BLaER1 (cell line): ENCODE measurements around the gene CASP10.
"Not testable (repeated sequence)": the region's sequence is repeated elsewhere in the genome, so short reads cannot be mapped to it uniquely, and the experiment has no call there.

Experiments used
- H3K27ac ChIP-seq: shearing (Covaris generic); formaldehyde crosslinking; 2 replicates; pipeline ENCODE4 v1.8.1; 2022
- H3K27me3 ChIP-seq: shearing (Covaris generic); formaldehyde crosslinking; 2 replicates; pipeline ENCODE4 v1.8.1; 2022
- H3K36me3 ChIP-seq: shearing (Covaris generic); formaldehyde crosslinking; 2 replicates; pipeline ENCODE4 v1.8.1; 2022
- H3K4me1 ChIP-seq: shearing (Covaris generic); formaldehyde crosslinking; 2 replicates; pipeline ENCODE4 v1.8.1; 2022
- H3K4me2 ChIP-seq: shearing (Covaris generic); formaldehyde crosslinking; 2 replicates; pipeline ENCODE4 v1.8.1; 2022
- H3K4me3 ChIP-seq: shearing (Covaris generic); formaldehyde crosslinking; 2 replicates; pipeline ENCODE4 v1.8.1; 2022
- H3K9ac ChIP-seq: shearing (Covaris generic); formaldehyde crosslinking; 2 replicates; pipeline ENCODE4 v1.8.1; 2022
- H3K9me3 ChIP-seq: shearing (Covaris generic); formaldehyde crosslinking; 2 replicates; pipeline ENCODE4 v1.8.1; 2022
- H4K20me1 ChIP-seq: shearing (Covaris generic); formaldehyde crosslinking; 2 replicates; pipeline ENCODE4 v1.8.1; 2022
- Cebpa-rat ChIP-seq: shearing (Covaris generic); IDR thresholded peaks from 2 replicates; pipeline ENCODE4 v1.8.1; 2022

CASP10 gene

GRCh38 chr2:201174687-201175086 is 8.3 kb upstream of the CASP10 start:
- no peak overlapping the region for H3K4me3 ChIP-seq
- no peak for TF ChIP-seq Cebpa-rat
- no peak overlapping the region for H3K4me2 ChIP-seq
- H3K27me3 ChIP-seq, result no peaks in the 10 kb centered on the region
- no peaks in the 10 kb centered on the region for H4K20me1 ChIP-seq
- no peak overlapping the region for H3K9ac ChIP-seq
- no peak overlapping the region for H3K27ac ChIP-seq
- no peaks in the 10 kb centered on the region for H3K4me1 ChIP-seq
- no peaks in the 10 kb centered on the region for H3K36me3 ChIP-seq
- H3K9me3 ChIP-seq, result peaks cover 19% of the 10 kb centered on the region

DNA sequence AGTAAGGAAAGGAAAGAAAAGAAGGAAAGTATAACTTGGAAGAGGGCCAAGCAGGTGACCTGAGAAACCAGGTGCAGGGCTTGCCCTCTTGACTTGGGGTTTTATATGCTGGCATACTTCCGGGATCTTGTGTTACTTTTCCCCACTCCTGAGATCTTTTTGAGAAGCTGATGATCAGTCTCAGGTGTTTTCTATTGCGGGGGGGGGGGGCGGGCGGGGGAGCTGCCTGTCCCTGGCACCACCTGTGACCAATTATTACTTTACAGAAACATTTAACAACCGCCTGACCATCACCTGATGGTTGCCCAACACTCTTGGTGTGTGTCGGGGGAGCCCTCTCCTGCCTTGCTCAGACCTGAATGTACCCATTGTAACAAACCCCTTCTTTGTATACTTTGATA is 6.9 kb upstream of the CASP10 start:
- Histone ChIP-seq H3K27me3 (no peaks in the 10 kb centered on the region), H3K9me3 (peaks cover 27% of the 10 kb centered on the region), H3K4me3 (no peak overlapping the region), H3K27ac (no peak overlapping the region), H3K4me2 (no peak overlapping the region), H3K9ac (no peak overlapping the region), H3K36me3 (no peaks in the 10 kb centered on the region), H4K20me1 (no peaks in the 10 kb centered on the region), H3K4me1 (no peaks in the 10 kb centered on the region)
- TF ChIP-seq Cebpa-rat, result no peak

- no peak overlapping the region for H3K4me3 ChIP-seq
- no peak for TF ChIP-seq Cebpa-rat
- H3K9me3 ChIP-seq, result peaks cover 27% of the 10 kb centered on the region
- peaks cover 14% of the 10 kb centered on the region for H3K27me3 ChIP-seq
- no peak overlapping the region for H3K9ac ChIP-seq
- no peaks in the 10 kb centered on the region for H4K20me1 ChIP-seq
- H3K27ac ChIP-seq, result no peak overlapping the region
- no peak overlapping the region for H3K4me2 ChIP-seq
- peaks cover 13% of the 10 kb centered on the region for H3K4me1 ChIP-seq
- H3K36me3 ChIP-seq, result no peaks in the 10 kb centered on the region
Observed at GRCh38 chr2:201180010-201180409, 2.9 kb upstream of the CASP10 start.

DNA sequence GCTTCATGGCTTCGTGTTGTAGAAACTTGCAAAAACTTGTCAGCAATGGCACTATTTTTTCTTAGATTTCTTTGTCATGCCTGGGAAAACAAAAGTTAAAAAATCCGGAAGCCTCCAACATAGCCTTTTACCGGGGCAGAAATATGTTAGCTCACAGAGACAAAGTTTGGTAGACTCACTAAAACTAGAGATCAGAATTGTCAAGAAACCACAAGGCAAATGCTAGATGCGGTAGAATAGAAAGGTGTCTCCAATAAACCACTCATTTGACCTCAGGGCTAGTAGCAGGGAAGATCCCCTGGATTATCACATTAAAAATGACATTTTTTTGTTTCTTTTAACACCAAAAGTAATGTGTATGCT is 405 bp downstream of the CASP10 start:
- Histone ChIP-seq H3K27me3 (peaks cover 32% of the 10 kb centered on the region), H3K4me1 (peaks cover 28% of the 10 kb centered on the region), H3K9ac (peak overlapping the region; percentile 70), H3K36me3 (peaks cover 26% of the 10 kb centered on the region), H4K20me1 (no peaks in the 10 kb centered on the region), H3K4me3 (peak overlapping the region; percentile 66), H3K4me2 (peak overlapping the region; percentile 59), H3K9me3 (peaks cover 21% of the 10 kb centered on the region), H3K27ac (peak overlapping the region; percentile 55)
- TF ChIP-seq Cebpa-rat, result no peak

- H3K27me3 ChIP-seq, result peaks cover 32% of the 10 kb centered on the region
- H3K4me1 ChIP-seq, result peaks cover 28% of the 10 kb centered on the region
- H4K20me1 ChIP-seq, H3K27ac ChIP-seq: not testable (repeated sequence)
- peak overlapping the region; percentile 66 for H3K4me3 ChIP-seq
- peaks cover 28% of the 10 kb centered on the region for H3K36me3 ChIP-seq
- H3K9me3 ChIP-seq, result peaks cover 21% of the 10 kb centered on the region
- peak overlapping the region; percentile 70 for H3K9ac ChIP-seq
- H3K4me2 ChIP-seq, result peak overlapping the region; percentile 59
Observed at GRCh38 chr2:201183835-201184234, 894 bp downstream of the CASP10 start.

GRCh38 chr2:201184248-201184647 is 1.3 kb downstream of the CASP10 start:
- peak overlapping the region; percentile 70 for H3K9ac ChIP-seq
- H4K20me1 ChIP-seq, H3K27ac ChIP-seq: not testable (repeated sequence)
- peaks cover 32% of the 10 kb centered on the region for H3K27me3 ChIP-seq
- peak overlapping the region; percentile 59 for H3K4me2 ChIP-seq
- peaks cover 31% of the 10 kb centered on the region for H3K36me3 ChIP-seq
- peaks cover 17% of the 10 kb centered on the region for H3K9me3 ChIP-seq
- H3K4me1 ChIP-seq, result peaks cover 28% of the 10 kb centered on the region
- H3K4me3 ChIP-seq, result peak overlapping the region; percentile 66

DNA sequence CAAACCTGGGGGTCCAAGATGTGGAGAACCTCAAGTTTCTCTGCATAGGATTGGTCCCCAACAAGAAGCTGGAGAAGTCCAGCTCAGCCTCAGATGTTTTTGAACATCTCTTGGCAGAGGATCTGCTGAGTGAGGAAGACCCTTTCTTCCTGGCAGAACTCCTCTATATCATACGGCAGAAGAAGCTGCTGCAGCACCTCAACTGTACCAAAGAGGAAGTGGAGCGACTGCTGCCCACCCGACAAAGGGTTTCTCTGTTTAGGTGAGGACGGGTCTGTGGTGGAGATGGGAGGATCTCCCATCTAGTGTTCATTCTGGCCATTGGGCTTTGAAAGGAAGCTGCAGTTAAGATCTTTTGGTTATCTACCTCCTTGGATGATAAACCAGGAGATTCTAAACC is 2.9 kb downstream of the CASP10 start:
- H3K27ac ChIP-seq, result no peak overlapping the region
- no peak overlapping the region for H3K9ac ChIP-seq
- H3K27me3 ChIP-seq, result peaks cover 32% of the 10 kb centered on the region
- peaks cover 5% of the 10 kb centered on the region for H3K9me3 ChIP-seq
- TF ChIP-seq Cebpa-rat, result no peak
- no peak overlapping the region for H3K4me3 ChIP-seq
- H3K4me1 ChIP-seq, result peaks cover 44% of the 10 kb centered on the region
- H3K4me2 ChIP-seq, result peak overlapping the region; percentile 59
- H3K36me3 ChIP-seq, result peaks cover 34% of the 10 kb centered on the region
- no peaks in the 10 kb centered on the region for H4K20me1 ChIP-seq

- no peak for TF ChIP-seq Cebpa-rat
- Histone ChIP-seq H3K9ac (no peak overlapping the region), H3K4me2 (no peak overlapping the region), H4K20me1 (no peaks in the 10 kb centered on the region), H3K27me3 (peaks cover 32% of the 10 kb centered on the region), H3K4me3 (no peak overlapping the region), H3K4me1 (peaks cover 55% of the 10 kb centered on the region), H3K9me3 (peaks cover 5% of the 10 kb centered on the region), H3K27ac (no peak overlapping the region), H3K36me3 (peaks cover 34% of the 10 kb centered on the region)
Observed at GRCh38 chr2:201186982-201187381, 4.0 kb downstream of the CASP10 start.

GRCh38 chr2:201188449-201188848 is 5.5 kb downstream of the CASP10 start:
- no peak overlapping the region for H3K4me3 ChIP-seq
- peaks cover 32% of the 10 kb centered on the region for H3K27me3 ChIP-seq
- H3K4me1 ChIP-seq, result peaks cover 69% of the 10 kb centered on the region
- H3K9me3 ChIP-seq, result peaks cover 5% of the 10 kb centered on the region
- H3K27ac ChIP-seq, result no peak overlapping the region
- TF ChIP-seq Cebpa-rat, result no peak
- no peaks in the 10 kb centered on the region for H4K20me1 ChIP-seq
- peaks cover 41% of the 10 kb centered on the region for H3K36me3 ChIP-seq
- no peak overlapping the region for H3K9ac ChIP-seq
- H3K4me2 ChIP-seq, result no peak overlapping the region

DNA sequence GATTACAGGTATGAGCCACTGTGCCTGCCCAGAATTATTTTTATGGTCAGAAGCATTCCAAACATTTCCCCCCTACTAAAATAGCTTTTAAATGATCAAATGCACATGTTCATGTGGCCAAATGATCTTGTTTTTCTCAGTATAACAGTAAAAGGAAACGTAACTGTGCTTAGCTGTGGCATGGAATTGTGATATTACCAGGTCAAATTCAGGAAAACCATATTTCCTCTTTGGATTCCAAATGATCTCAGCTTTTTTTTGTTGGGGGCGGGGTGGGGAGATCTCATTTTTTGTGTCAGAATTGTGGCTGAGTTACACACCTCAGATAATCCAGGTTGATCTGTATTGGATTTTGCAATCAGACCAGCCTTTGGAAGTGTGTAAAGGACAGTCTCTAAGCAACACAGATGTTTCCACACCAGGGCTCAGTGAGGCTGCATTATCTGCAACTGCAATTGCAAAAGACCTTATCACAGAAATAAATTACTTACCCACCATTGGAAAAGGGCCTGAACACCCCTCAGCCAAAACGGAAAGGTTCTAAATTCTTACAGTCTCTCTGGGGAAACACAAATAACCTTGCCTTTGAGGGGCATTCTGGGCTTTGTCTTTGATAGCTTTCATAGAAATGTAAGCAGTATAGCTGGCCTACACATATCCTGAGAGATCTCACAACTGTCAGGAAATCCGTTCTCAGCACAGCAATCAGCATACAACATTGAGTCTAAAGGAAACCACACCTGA is 8.4 kb downstream of the CASP10 start:
- H3K9ac ChIP-seq, result peak overlapping the region; percentile 63; the same call in 1 of the 2 replicates

More for the DNA sequence above, 8.4 kb downstream of the CASP10 start:
- Histone ChIP-seq H4K20me1 (no peaks in the 10 kb centered on the region), H3K36me3 (peaks cover 52% of the 10 kb centered on the region), H3K27ac (peak overlapping the region; percentile 69), H3K27me3 (peaks cover 6% of the 10 kb centered on the region; the same call in 1 of the 2 replicates), H3K9me3 (peaks cover 9% of the 10 kb centered on the region), H3K4me1 (peaks cover 61% of the 10 kb centered on the region), H3K4me3 (peak overlapping the region; percentile 32; the same call in 1 of the 2 replicates), H3K4me2 (peak overlapping the region; percentile 82)
- peak; percentile 71 for TF ChIP-seq Cebpa-rat
